H1 (cell line): ENCODE data around the gene L3MBTL4. TPM values are rescaled to one million over a fixed set of nuclear protein-coding genes. Genes with fewer than 3 reads are reported as not detected.
"Not testable (repeated sequence)": the region's sequence is repeated elsewhere in the genome, so short reads cannot be mapped to it uniquely, and the experiment has no call there.

Experiments
- CTCF ChIA-PET: fragments of 300-600 bp; sonication (Branson Sonifier 250); formaldehyde crosslinking; loops from one replicate; lab custom pipeline; 2021; ENCODE audit not compliant: partially characterized antibody; lab: Charles Lee
- POLR2A ChIA-PET: fragments of 300-600 bp; sonication (Branson Sonifier 250); formaldehyde crosslinking; loops from one replicate; lab custom pipeline; 2021; ENCODE audit warnings: inconsistent platforms; ENCODE audit not compliant: partially characterized antibody; lab: Charles Lee
- DNase-seq, 2 experiments: peaks; one replicate each; pipeline versions ENCODE4 v3.0.0 to v3.0.0-alpha.2; 2010 to 2022; ENCODE audit warnings: low spot score in 2 of 2, low read depth in 1 of 2, mixed read lengths in 1 of 2
- FAIRE-seq: peaks from 2 replicates; lab custom pipeline; 2011; peaks lifted over from hg19 to GRCh38; lab: Jason Lieb, UNC
- H2AFZ ChIP-seq: 2 replicates; pipeline ENCODE4 v1.8.1; 2012; ENCODE audit warnings: low read length, inconsistent platforms
- H2AK5ac ChIP-seq: 2 replicates; pipeline ENCODE4 v1.6.1; 2013; ENCODE audit warnings: low read depth, low read length
- H2BK120ac ChIP-seq: replicated peaks from 2 replicates; pipeline ENCODE3; 2013; ENCODE audit warnings: low read depth, low read length, inconsistent platforms
- H2BK12ac ChIP-seq: 2 replicates; pipeline ENCODE4 v1.6.1; 2013; ENCODE audit warnings: low read depth, low read length
- H2BK15ac ChIP-seq: 2 replicates; pipeline ENCODE4 v1.6.1; 2013; ENCODE audit warnings: low read length
- H2BK20ac ChIP-seq: 2 replicates; pipeline ENCODE4 v1.6.1; 2013; ENCODE audit warnings: low read length
- H2BK5ac ChIP-seq: 2 replicates; pipeline ENCODE4 v1.6.1; 2013; ENCODE audit warnings: low read depth, low read length
- H3K14ac ChIP-seq: 2 replicates; pipeline ENCODE4 v1.6.1; 2013; ENCODE audit warnings: inconsistent platforms; ENCODE audit not compliant: insufficient read length
- H3K18ac ChIP-seq: 2 replicates; pipeline ENCODE4 v1.6.1; 2013; ENCODE audit warnings: low read length; ENCODE audit errors: extremely low read depth
- H3K23ac ChIP-seq: 2 replicates; pipeline ENCODE4 v1.6.1; 2013; ENCODE audit warnings: inconsistent platforms; ENCODE audit not compliant: insufficient read length
- H3K23me2 ChIP-seq: 2 replicates; pipeline ENCODE4 v1.6.1; 2013; ENCODE audit warnings: low read depth, low read length
- H3K27ac ChIP-seq: 2 replicates; pipeline ENCODE4 v1.6.1; 2011; ENCODE audit warnings: low read depth, low read length, inconsistent platforms
- H3K27me3 ChIP-seq, 4 experiments: replicated peaks in 1 of 4; 1 replicate in 1 of 4; 2 replicates in 3 of 4; pipeline versions ENCODE4 v1.6.1 to v1.8.1; 2011 to 2013; ENCODE audit warnings: low read length in 3 of 4, mild to moderate bottlenecking in 3 of 4, inconsistent platforms in 2 of 4, mixed read lengths in 2 of 4, moderate library complexity in 1 of 4; ENCODE audit not compliant: control insufficient read depth in 3 of 4, insufficient read depth in 3 of 4; ENCODE audit errors: extremely low read depth in 1 of 4
- H3K36me3 ChIP-seq, 4 experiments: 2 replicates each; pipeline versions ENCODE4 v1.6.1 to v1.8.1; 2011 to 2013; ENCODE audit warnings: mild to moderate bottlenecking in 4 of 4, low read length in 3 of 4, moderate library complexity in 2 of 4, control low read depth in 1 of 4, inconsistent platforms in 1 of 4; ENCODE audit not compliant: insufficient read depth in 4 of 4, control insufficient read depth in 2 of 4
- H3K4ac ChIP-seq: replicated peaks from 2 replicates; pipeline ENCODE3; 2013; ENCODE audit warnings: low read length, low read depth, mixed read lengths, inconsistent platforms; ENCODE audit not compliant: insufficient read length
- H3K4me1 ChIP-seq, 4 experiments: replicated peaks in 1 of 4; 1 replicate in 1 of 4; 2 replicates in 3 of 4; pipeline versions ENCODE4 v1.6.1 to v1.8.1; 2011 to 2013; ENCODE audit warnings: low read length in 3 of 4, inconsistent platforms in 2 of 4, mixed read lengths in 1 of 4; ENCODE audit not compliant: insufficient read depth in 4 of 4, control insufficient read depth in 3 of 4
- H3K4me2 ChIP-seq, 2 experiments: 2 replicates each; pipeline versions ENCODE4 v1.6.1 to v1.8.1; 2011 to 2013; ENCODE audit warnings: low read depth in 2 of 2, low read length in 2 of 2, control low read depth in 1 of 2, inconsistent platforms in 1 of 2, mild to moderate bottlenecking in 1 of 2; ENCODE audit not compliant: insufficient read depth in 1 of 2
- H3K4me3 ChIP-seq, 4 experiments: fragments of 200-600, 300-600 bp in 1 of 4; sonication (generic), shearing (Covaris generic), sonication (Bioruptor Twin) in 1 of 4; 2 replicates each; pipeline versions ENCODE4 v1.5.1 to v1.8.1; 2011 to 2016; ENCODE audit warnings: low read length in 4 of 4, low read depth in 3 of 4, control low read depth in 2 of 4, inconsistent platforms in 2 of 4, mild to moderate bottlenecking in 2 of 4, mixed read lengths in 1 of 4, moderate library complexity in 1 of 4; ENCODE audit not compliant: insufficient read depth in 2 of 4; ENCODE audit errors: extremely low read depth in 1 of 4
- H3K56ac ChIP-seq: replicated peaks from 2 replicates; pipeline ENCODE3; 2013; ENCODE audit warnings: low read depth, mild to moderate bottlenecking, mixed read lengths, low read length, inconsistent platforms; ENCODE audit not compliant: insufficient read length
- H3K79me1 ChIP-seq: 2 replicates; pipeline ENCODE4 v1.6.1; 2013; ENCODE audit warnings: low read depth, low read length, control low read depth
- H3K79me2 ChIP-seq, 2 experiments: 2 replicates each; pipeline versions ENCODE4 v1.6.1 to v1.8.1; 2012 to 2013; ENCODE audit warnings: low read length in 2 of 2, mild to moderate bottlenecking in 2 of 2, inconsistent platforms in 1 of 2; ENCODE audit not compliant: insufficient read depth in 2 of 2, control insufficient read depth in 1 of 2
- H3K9ac ChIP-seq, 4 experiments: replicated peaks in 1 of 4; 1 replicate in 1 of 4; 2 replicates in 3 of 4; pipeline versions ENCODE4 v1.6.1 to v1.8.1; 2011 to 2013; ENCODE audit warnings: low read depth in 3 of 4, low read length in 3 of 4, control low read depth in 2 of 4, mild to moderate bottlenecking in 2 of 4, moderate library complexity in 2 of 4, inconsistent platforms in 1 of 4; ENCODE audit errors: extremely low read depth in 1 of 4
- H3K9me3 ChIP-seq, 2 experiments: 2 replicates each; pipeline versions ENCODE4 v1.6.1 to v1.8.1; 2012 to 2013; ENCODE audit warnings: mild to moderate bottlenecking in 2 of 2, moderate library complexity in 2 of 2, control low read depth in 1 of 2, inconsistent platforms in 1 of 2, low read depth in 1 of 2, low read length in 1 of 2, mixed read lengths in 1 of 2; ENCODE audit not compliant: insufficient read depth in 2 of 2
- H4K20me1 ChIP-seq, 2 experiments: replicated peaks in 1 of 2; 2 replicates each; pipeline versions ENCODE3 to v1.8.1; 2011 to 2013; ENCODE audit warnings: inconsistent platforms in 2 of 2, low read length in 2 of 2, mild to moderate bottlenecking in 1 of 2; ENCODE audit not compliant: insufficient read depth in 2 of 2, control insufficient read depth in 1 of 2
- H4K5ac ChIP-seq: 2 replicates; pipeline ENCODE4 v1.6.1; 2013; ENCODE audit warnings: low read length, low read depth, mixed read lengths, inconsistent platforms; ENCODE audit not compliant: insufficient read length
- H4K8ac ChIP-seq: 2 replicates; pipeline ENCODE4 v1.8.0; 2013; ENCODE audit warnings: mild to moderate bottlenecking, moderate library complexity, low read length, inconsistent platforms; ENCODE audit not compliant: insufficient read depth; ENCODE audit errors: extremely low read depth
- H4K91ac ChIP-seq: replicated peaks from 2 replicates; pipeline ENCODE3; 2013; ENCODE audit warnings: low read length, mixed read lengths, inconsistent platforms; ENCODE audit not compliant: insufficient read length
- WGBS, 2 experiments: shearing (Covaris generic) in 1 of 2; methylation state at CpG; one replicate each; pipeline versions ENCODE4 v1.1.6 to v1.1.7; 2013 to 2015; ENCODE audit warnings: low lambda C conversion rate in 2 of 2, mixed read lengths in 2 of 2, inconsistent platforms in 1 of 2, low coverage in 1 of 2, missing lambda C conversion rate in 1 of 2; ENCODE audit not compliant: insufficient replicate concordance in 2 of 2, insufficient coverage in 1 of 2, insufficient read length in 1 of 2; ENCODE audit errors: extremely low coverage in 1 of 2, missing lambda C conversion rate in 1 of 2; 5-methylcytosine and 5-hydroxymethylcytosine counted together
- polyA plus RNA-seq, 7 experiments: library from polyadenylated mRNA; depleted of rRNA in 3 of 7; stranded (reverse) in 5 of 7; unstranded in 2 of 7; fragments of >200 nt in 5 of 7; fragments of 200-250 nt in 2 of 7; gene quantifications; 1 replicate in 5 of 7; 2 replicates in 1 of 7; 4 replicates in 1 of 7; pipeline versions ENCODE4 v1.2.1 to v1.2.3, GENCODE V29; 2011 to 2013; ENCODE audit warnings: missing spikeins in 2 of 7, mixed read lengths in 2 of 7
- total RNA-seq: library from RNA; stranded (reverse); fragmentation: NEBNext Ultra II Directional; extraction: Animal tissue kit (Norgen Biotek cat#: 25700); gene quantifications from 2 replicates; pipeline ENCODE4 v1.2.1, GENCODE V29; 2021
- TF ChIP-seq, protein P1 (sequence below): IDR thresholded peaks from 2 replicates; pipeline ENCODE4 v1.6.1; 2012; ENCODE audit warnings: inconsistent platforms

Gene L3MBTL4
- total and polyA plus RNA-seq, 2 of the 8 experiments (the other 6 are each of a cell fraction or from before 2014, with no cell fraction given), result 1.0 to 2.1 TPM

DNA sequence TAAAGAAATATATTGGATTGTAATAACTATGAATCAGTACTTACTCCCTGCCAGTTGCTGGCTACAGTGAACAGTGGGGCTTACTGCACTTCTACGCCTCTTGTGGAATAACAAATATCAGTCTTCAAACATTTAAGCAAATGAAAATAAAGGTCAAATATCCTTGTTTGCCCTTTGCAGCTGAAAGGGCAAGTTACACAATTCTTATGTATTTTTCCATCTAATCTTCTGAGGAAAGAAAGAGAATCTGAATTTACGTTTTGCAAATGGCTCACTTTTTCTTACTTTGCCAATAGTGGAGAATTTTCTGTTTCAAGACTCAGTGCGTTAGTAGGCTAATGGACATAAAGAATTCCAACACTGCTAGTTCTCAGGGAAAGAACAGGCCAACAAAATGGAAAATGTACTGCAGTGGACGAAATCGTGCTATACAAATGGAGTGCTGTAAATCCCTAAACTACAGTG is 362.2 kb downstream of the L3MBTL4 start:
- no peak for FAIRE-seq
- no peak overlapping the region for H2BK12ac ChIP-seq
- no peak overlapping the region for H3K9ac ChIP-seq
- CTCF ChIA-PET, result no interaction called here
- H3K27me3 ChIP-seq, result no peaks in the 10 kb centered on the region
- H3K23me2 ChIP-seq, result no peaks in the 10 kb centered on the region
- H4K5ac ChIP-seq, result no peak overlapping the region
- H3K27ac ChIP-seq, result no peak overlapping the region
- H4K8ac ChIP-seq, result no peak overlapping the region
- H3K18ac ChIP-seq, result no peak overlapping the region
- no peak overlapping the region for H2AK5ac ChIP-seq
- no peak overlapping the region for H2BK15ac ChIP-seq
- H3K4me2 ChIP-seq, result no peak overlapping the region
- H3K79me2 ChIP-seq, result no peaks in the 10 kb centered on the region
- H3K23ac ChIP-seq, result no peak overlapping the region
- POLR2A ChIA-PET, result no interaction called here
- H3K79me1 ChIP-seq, result no peaks in the 10 kb centered on the region
- H2BK120ac ChIP-seq, result no peak overlapping the region
- no peak overlapping the region for H2BK5ac ChIP-seq
- H3K56ac ChIP-seq, result no peak overlapping the region
- no peak overlapping the region for H2AFZ ChIP-seq
- DNase-seq, result no peak
- H3K36me3 ChIP-seq, result no peaks in the 10 kb centered on the region
- no peaks in the 10 kb centered on the region for H4K20me1 ChIP-seq
- H3K4me1 ChIP-seq, result peaks cover 0 to 6% (median 3%) of the 10 kb centered on the region in 4 experiments; a peak in 5 of 7 replicates
- H3K9me3 ChIP-seq, result no peaks in the 10 kb centered on the region
- no peak overlapping the region for H2BK20ac ChIP-seq
- no peak overlapping the region for H3K14ac ChIP-seq
- no peak overlapping the region for H3K4ac ChIP-seq
- TF ChIP-seq, protein P1, sequence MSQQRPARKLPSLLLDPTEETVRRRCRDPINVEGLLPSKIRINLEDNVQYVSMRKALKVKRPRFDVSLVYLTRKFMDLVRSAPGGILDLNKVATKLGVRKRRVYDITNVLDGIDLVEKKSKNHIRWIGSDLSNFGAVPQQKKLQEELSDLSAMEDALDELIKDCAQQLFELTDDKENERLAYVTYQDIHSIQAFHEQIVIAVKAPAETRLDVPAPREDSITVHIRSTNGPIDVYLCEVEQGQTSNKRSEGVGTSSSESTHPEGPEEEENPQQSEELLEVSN, result no peak
- no peak overlapping the region for H4K91ac ChIP-seq
- 83% methylated on average over 5 of the region's 5 CpGs; no CpG with 5 or more reads in 1 of the 2 experiments for WGBS, 2 experiments
- no peak overlapping the region for H3K4me3 ChIP-seq

DNA sequence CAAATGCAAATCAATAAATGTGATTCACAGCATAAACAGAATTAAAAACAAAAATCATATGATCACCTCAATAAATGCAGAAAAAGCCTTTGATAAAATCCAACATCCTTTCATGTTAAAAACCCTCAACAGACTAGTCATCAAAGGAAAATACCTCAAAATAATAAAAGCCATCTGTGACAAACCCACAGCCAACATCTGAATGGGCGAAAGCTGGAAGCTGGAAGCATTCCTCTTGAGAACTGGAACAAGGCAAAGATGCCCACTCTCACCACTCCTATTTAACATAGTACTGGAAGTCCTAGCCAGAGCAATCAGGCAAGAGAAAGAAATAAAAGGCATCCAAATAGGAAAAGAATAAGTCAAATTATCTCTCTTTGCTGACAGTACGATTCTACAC is 367.1 kb downstream of the L3MBTL4 start:
- DNase-seq, H2AFZ ChIP-seq, H2AK5ac ChIP-seq, H4K5ac ChIP-seq, H2BK5ac ChIP-seq, POLR2A ChIA-PET, H3K27me3 ChIP-seq, FAIRE-seq, H3K4me3 ChIP-seq, H3K14ac ChIP-seq, H4K8ac ChIP-seq, H3K79me1 ChIP-seq, H3K9me3 ChIP-seq, H3K18ac ChIP-seq, H3K9ac ChIP-seq, H3K4me1 ChIP-seq, H2BK120ac ChIP-seq, H3K4me2 ChIP-seq, H3K56ac ChIP-seq, H2BK20ac ChIP-seq, H3K36me3 ChIP-seq, H3K79me2 ChIP-seq, H4K91ac ChIP-seq, H3K23me2 ChIP-seq, H3K23ac ChIP-seq, H4K20me1 ChIP-seq, H3K4ac ChIP-seq, CTCF ChIA-PET, H2BK15ac ChIP-seq, H2BK12ac ChIP-seq, H3K27ac ChIP-seq: not testable (repeated sequence)
- WGBS, 2 experiments, result 94% methylated on average over 2 of the region's 2 CpGs; no CpG with 5 or more reads in 1 of the 2 experiments
